HEK293T (cell line): ENCODE results near the gene RGSL1.

Experiments used
- CTCF ChIA-PET: fragments of 350-600 bp; formaldehyde crosslinking; extraction: SDS; loops from one replicate; lab custom pipeline; 2021; ENCODE audit warnings: antibody characterized with exemption, inconsistent platforms; lab: Yijun Ruan, JAX
- POLR2A ChIA-PET: fragments of 350-600 bp; formaldehyde crosslinking; extraction: SDS; loops from one replicate; lab custom pipeline; 2020; ENCODE audit warnings: antibody characterized with exemption, inconsistent platforms; lab: Yijun Ruan, JAX
- DNase-seq: peaks from one replicate; pipeline ENCODE4 v3.0.0; 2012; ENCODE audit warnings: mixed read lengths; ENCODE audit errors: extremely low spot score
- ARNT ChIP-seq: fragments of 450-650 bp; IDR thresholded peaks from 2 replicates; pipeline ENCODE4 v1.6.1; 2017; ENCODE audit warnings: mild to moderate bottlenecking
- BHLHE40 ChIP-seq: fragments of 450-650 bp; IDR thresholded peaks from 2 replicates; pipeline ENCODE4 v1.6.1; 2016; ENCODE audit warnings: mild to moderate bottlenecking, moderate library complexity, borderline replicate concordance
- CTBP1 ChIP-seq: fragments of 450-650 bp; IDR thresholded peaks from 2 replicates; pipeline ENCODE4 v1.6.1; 2016; ENCODE audit warnings: borderline replicate concordance
- ELF4 ChIP-seq: fragments of 450-650 bp; IDR thresholded peaks from 2 replicates; pipeline ENCODE4 v1.6.1; 2017; ENCODE audit warnings: antibody characterized with exemption
- FOXA1 ChIP-seq: fragments of 450-650 bp; IDR thresholded peaks from 2 replicates; pipeline ENCODE4 v1.6.1; 2016; ENCODE audit warnings: mild to moderate bottlenecking
- FOXK2 ChIP-seq: fragments of 450-650 bp; IDR thresholded peaks from 2 replicates; pipeline ENCODE4 v1.6.1; 2016; ENCODE audit warnings: mild to moderate bottlenecking
- FOXM1 ChIP-seq: fragments of 450-650 bp; IDR thresholded peaks from 2 replicates; pipeline ENCODE4 v1.6.1; 2017; ENCODE audit warnings: mild to moderate bottlenecking, borderline replicate concordance
- HDGF ChIP-seq: fragments of 450-650 bp; IDR thresholded peaks from 2 replicates; pipeline ENCODE4 v1.6.1; 2017; ENCODE audit warnings: antibody characterized with exemption, borderline replicate concordance
- L3MBTL2 ChIP-seq: fragments of 450-650 bp; conservative IDR thresholded peaks from 2 replicates; pipeline ENCODE4 v1.6.1; 2016; ENCODE audit warnings: mild to moderate bottlenecking
- LEF1 ChIP-seq: fragments of 450-650 bp; IDR thresholded peaks from 2 replicates; pipeline ENCODE4 v1.6.1; 2017; ENCODE audit warnings: mild to moderate bottlenecking, borderline replicate concordance
- NFRKB ChIP-seq: fragments of 450-650 bp; IDR thresholded peaks from 2 replicates; pipeline ENCODE4 v1.6.1; 2016; ENCODE audit warnings: mild to moderate bottlenecking, moderate library complexity
- PKNOX1 ChIP-seq: fragments of 450-650 bp; IDR thresholded peaks from 2 replicates; pipeline ENCODE4 v1.6.1; 2016
- SP1 ChIP-seq: fragments of 450-650 bp; IDR thresholded peaks from 2 replicates; pipeline ENCODE4 v1.6.1; 2017
- SUZ12 ChIP-seq: fragments of 450-650 bp; IDR thresholded peaks from 2 replicates; pipeline ENCODE4 v1.6.1; 2016; ENCODE audit warnings: mild to moderate bottlenecking
- TARDBP ChIP-seq: fragments of 450-650 bp; IDR thresholded peaks from 2 replicates; pipeline ENCODE4 v1.6.1; 2016
- ZNF384 ChIP-seq: fragments of 450-650 bp; IDR thresholded peaks from 2 replicates; pipeline ENCODE4 v1.6.1; 2016

Gene RGSL1

GRCh38 chr1:182564406-182565004 is 114.6 kb downstream of the RGSL1 start:
- TF ChIP-seq ZNF384 (no peak), L3MBTL2 (no peak), ELF4 (no peak), LEF1 (no peak), SP1 (no peak), ARNT (no peak), CTBP1 (no peak), FOXK2 (no peak), FOXA1 (no peak), PKNOX1 (no peak), SUZ12 (no peak), TARDBP (no peak), FOXM1 (no peak), NFRKB (no peak), HDGF (no peak), BHLHE40 (no peak)
- ChIA-PET POLR2A (no interaction called here), CTCF (no interaction called here)
- no peak for DNase-seq

GRCh38 chr1:182565537-182565936 is 115.6 kb downstream of the RGSL1 start:
- DNase-seq, result no peak
- ChIA-PET POLR2A (no interaction called here), CTCF (no interaction called here)
- TF ChIP-seq LEF1 (no peak), ELF4 (no peak), TARDBP (no peak), SUZ12 (no peak), BHLHE40 (no peak), ARNT (no peak), FOXM1 (no peak), PKNOX1 (no peak), FOXA1 (no peak), NFRKB (no peak)

GRCh38 chr1:182567629-182568028 is 117.7 kb downstream of the RGSL1 start:
- POLR2A ChIA-PET, result no interaction called here
- DNase-seq, result no peak
- TF ChIP-seq HDGF (no peak), LEF1 (no peak), FOXA1 (no peak), NFRKB (no peak), FOXM1 (no peak), SP1 (no peak), PKNOX1 (no peak), SUZ12 (no peak), BHLHE40 (no peak), ARNT (no peak), ELF4 (no peak), ZNF384 (no peak), FOXK2 (no peak), CTBP1 (no peak), TARDBP (no peak), L3MBTL2 (no peak)
- CTCF ChIA-PET, result no interaction called here

GRCh38 chr1:182568647-182569284 is 118.8 kb downstream of the RGSL1 start:
- TF ChIP-seq FOXM1 (no peak), HDGF (no peak), SP1 (no peak), ARNT (no peak), FOXA1 (no peak), LEF1 (no peak), PKNOX1 (no peak), SUZ12 (no peak), NFRKB (no peak), BHLHE40 (no peak), FOXK2 (no peak), TARDBP (no peak)
- ChIA-PET POLR2A (no interaction called here), CTCF (no interaction called here)
- no peak for DNase-seq

GRCh38 chr1:182569939-182570610 is 120.1 kb downstream of the RGSL1 start:
- ChIA-PET CTCF (interaction anchor here (1.3 kb wide), 1 partner anchor 25 kb away, joined by 3 read pairs; no protein-coding TSS in a partner anchor), POLR2A (no interaction called here)
- TF ChIP-seq L3MBTL2 (no peak), SP1 (no peak), SUZ12 (no peak), ARNT (no peak), ZNF384 (no peak), PKNOX1 (no peak), HDGF (no peak), TARDBP (no peak), LEF1 (no peak), ELF4 (no peak), FOXA1 (no peak), BHLHE40 (no peak), CTBP1 (no peak), FOXM1 (no peak)
- DNase-seq, result no peak
